Heart left ventricle (tissue), 13 donors: ENCODE data around the gene PIGN.

ENCODE experiments used
- CTCF ChIP-seq, 12 donors: fragments of 200-600 bp; sonication (generic) in 4 of 12; IDR thresholded peaks; one replicate each; pipeline versions ENCODE4 v1.5.0 to v1.8.0; 2018 to 2022; ENCODE audit warnings: antibody characterized with exemption in 12 of 12, mild to moderate bottlenecking in 5 of 12
- POLR2A ChIP-seq, 2 donors: fragments of 450-650 bp; IDR thresholded peaks; one replicate each; pipeline ENCODE4 v1.6.1; 2017; ENCODE audit warnings: antibody characterized with exemption in 2 of 2, mild to moderate bottlenecking in 2 of 2, moderate library complexity in 2 of 2
- donor health status: ischemic (EF 13 %, LVEDD 7.1; RV severe dilation, severe dysfunction).
- donor health status: DM: no; HTN: yes; CAD: no.
- donor health status: DM: no; HTN: no; CAD: no.
- donor health status: ischemic (EF 25% LVEDD 6.9; RV normal size, moderate dysfunction).
- donor health status: ischemic (EF 25% LVEDD 5.7; RV mildly dilated, moderate dysfunction).
- donor health status: ischemic (EF 35%, LVEDD 5.7; RV mildly dilated, moderate dysfunction).
- donor health status: nonischemic (EF 11% LVEDD 7.7; RV severe dilation, severe dysfunction).
- donor health status: DM: yes; HTN: yes; CAD: no.
- donor health status: PGD.
- donor health status: ischemic (EF 29% LVEDD 5.4; RV normal size, mild dysfunction).
- donor health status: nonischemic (EF 23%, LVEDD 6.1; RV moderate dilation, normal function).

GRCh38 chr18:61992285-61992684 lies 194.6 kb downstream of the PIGN start:
- TF ChIP-seq CTCF (IDR thresholded peaks at IDR 0.05) = no peak
- no peak for TF ChIP-seq POLR2A (IDR thresholded peaks at IDR 0.05)
